ENCODE data around the gene OR10H5.
"Not testable (repeated sequence)": the region's sequence is repeated elsewhere in the genome, so short reads cannot be mapped to it uniquely, and the experiment has no call there.

Gene OR10H5

GRCh38 chr19:15836330-15837220, 49.1 kb downstream of the OR10H5 start:
- H3K27me3 Mint-ChIP-seq (ENCODE audit: low read depth, poor library complexity): no peaks in the 10 kb centered on the region
- H3K9me3 Mint-ChIP-seq: peaks cover 44% of the 10 kb centered on the region
- H3K27ac Mint-ChIP-seq: no peak overlapping the region
- TF ChIP-seq CTCF (IDR thresholded peaks at IDR 0.05): no peak
- DNase-seq: no peak
- no peaks in the 10 kb centered on the region for H3K4me1 Mint-ChIP-seq
- H3K36me3 Mint-ChIP-seq (ENCODE audit: low read depth): no peaks in the 10 kb centered on the region
- H3K4me3 Mint-ChIP-seq: no peak overlapping the region

- no peaks in the 10 kb centered on the region for H3K4me1 Mint-ChIP-seq
- H3K9me3 Mint-ChIP-seq: peaks cover 51% of the 10 kb centered on the region
- DNase-seq: no peak
- no peak for TF ChIP-seq CTCF (IDR thresholded peaks at IDR 0.05)
- H3K36me3 Mint-ChIP-seq (ENCODE audit: low read depth): no peaks in the 10 kb centered on the region
- H3K27ac Mint-ChIP-seq: no peak overlapping the region
- H3K4me3 Mint-ChIP-seq: no peak overlapping the region
- H3K27me3 Mint-ChIP-seq (ENCODE audit: low read depth, poor library complexity): no peaks in the 10 kb centered on the region
Measured at GRCh38 chr19:15837221-15837731, 49.8 kb downstream of the OR10H5 start.

- DNase-seq: no peak
- Mint-ChIP-seq H3K4me3 (no peak overlapping the region), H3K4me1 (no peaks in the 10 kb centered on the region), H3K9me3 (peaks cover 59% of the 10 kb centered on the region), H3K36me3 (ENCODE audit: low read depth) (no peaks in the 10 kb centered on the region), H3K27ac (no peak overlapping the region), H3K27me3 (ENCODE audit: low read depth, poor library complexity) (no peaks in the 10 kb centered on the region)
- no peak for TF ChIP-seq CTCF (IDR thresholded peaks at IDR 0.05)
Measured at GRCh38 chr19:15838351-15838750, 50.9 kb downstream of the OR10H5 start.

GRCh38 chr19:15839888-15840287, 52.4 kb downstream of the OR10H5 start:
- H3K9me3 Mint-ChIP-seq: peaks cover 69% of the 10 kb centered on the region
- H3K36me3 Mint-ChIP-seq (ENCODE audit: low read depth); H3K27me3 Mint-ChIP-seq (ENCODE audit: low read depth, poor library complexity); H3K27ac Mint-ChIP-seq; H3K4me1 Mint-ChIP-seq; DNase-seq; H3K4me3 Mint-ChIP-seq: not testable (repeated sequence)

- DNase-seq: no peak
- TF ChIP-seq CTCF (IDR thresholded peaks at IDR 0.05): no peak
- Mint-ChIP-seq H3K27ac (no peak overlapping the region), H3K4me3 (no peak overlapping the region), H3K36me3 (ENCODE audit: low read depth) (no peaks in the 10 kb centered on the region), H3K9me3 (peaks cover 78% of the 10 kb centered on the region), H3K4me1 (no peaks in the 10 kb centered on the region), H3K27me3 (ENCODE audit: low read depth, poor library complexity) (no peaks in the 10 kb centered on the region)
Measured at GRCh38 chr19:15840833-15841232, 53.4 kb downstream of the OR10H5 start.

GRCh38 chr19:15841875-15842569, 54.6 kb downstream of the OR10H5 start:
- TF ChIP-seq CTCF (IDR thresholded peaks at IDR 0.05): no peak
- Mint-ChIP-seq H3K27me3 (ENCODE audit: low read depth, poor library complexity) (no peaks in the 10 kb centered on the region), H3K4me3 (no peak overlapping the region), H3K27ac (no peak overlapping the region), H3K4me1 (no peaks in the 10 kb centered on the region), H3K36me3 (ENCODE audit: low read depth) (peaks cover 1% of the 10 kb centered on the region), H3K9me3 (peaks cover 88% of the 10 kb centered on the region)
- DNase-seq: no peak
